HL-60 (cell line): Measurements from ENCODE around the gene TBC1D22A.

Source experiments
- DNase-seq, 2 experiments: peaks; one replicate each; pipeline ENCODE4 v3.0.0-alpha.2; 2010 to 2020; ENCODE audit warnings: low read depth in 1 of 2, low spot score in 1 of 2
- H3K27ac ChIP-seq: fragments of 250-450 bp; sonication (Bioruptor Pico); replicated peaks from 2 replicates; pipeline ENCODE4 v1.5.1; 2020; ENCODE audit warnings: mild to moderate bottlenecking, moderate library complexity
- H3K27me3 ChIP-seq: fragments of 250-450 bp; sonication (Bioruptor Pico); 2 replicates; pipeline ENCODE4 v1.5.1; 2021; ENCODE audit warnings: mild to moderate bottlenecking, moderate library complexity; ENCODE audit not compliant: insufficient read depth, poor library complexity, severe bottlenecking
- H3K4me3 ChIP-seq: replicated peaks from 2 replicates; pipeline ENCODE4 v1.5.1; 2011; ENCODE audit warnings: mild to moderate bottlenecking, control low read depth, low read length; ENCODE audit not compliant: insufficient read depth
- GABPA ChIP-seq: IDR thresholded peaks from 2 replicates; pipeline ENCODE4 v1.6.1; 2012; ENCODE audit warnings: low read depth
- POLR2AphosphoS5 ChIP-seq: IDR thresholded peaks from 2 replicates; pipeline ENCODE4 v1.6.1; 2012; ENCODE audit warnings: low read depth
- SPI1 ChIP-seq: IDR thresholded peaks from 2 replicates; pipeline ENCODE4 v1.6.1; 2012; ENCODE audit warnings: low read depth, mild to moderate bottlenecking, borderline replicate concordance
- TF ChIP-seq, protein P1 (sequence below): IDR thresholded peaks from 2 replicates; pipeline ENCODE4 v1.6.1; 2012; ENCODE audit warnings: low read depth; ENCODE audit not compliant: insufficient replicate concordance
- TF ChIP-seq, protein P2 (sequence below): IDR thresholded peaks from one replicate; pipeline ENCODE4 v1.5.1; 2011; ENCODE audit warnings: low read length, control low read depth, inconsistent platforms; ENCODE audit not compliant: insufficient read depth

TBC1D22A gene

DNA sequence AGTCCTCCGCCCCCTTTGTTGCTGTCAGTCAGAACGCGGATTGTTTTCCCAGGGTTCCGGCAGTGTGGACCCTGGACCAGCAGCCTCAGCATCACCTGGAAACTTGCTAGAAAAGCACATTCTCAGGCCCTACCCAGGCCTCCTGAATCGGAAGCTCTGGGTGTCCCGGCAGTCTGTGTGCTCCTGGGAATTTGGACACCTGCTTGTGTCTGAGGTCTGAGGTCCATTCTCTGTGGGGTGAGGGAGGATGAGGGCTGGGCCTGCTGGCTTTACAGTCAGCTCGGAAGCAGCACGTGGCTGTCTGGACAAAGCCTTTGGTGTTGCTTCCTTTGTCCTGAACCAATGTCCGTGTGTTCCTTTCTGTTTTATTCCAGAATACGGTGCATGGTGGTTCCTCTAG is 299.7 kb downstream of the TBC1D22A start:
- Histone ChIP-seq H3K4me3 (no peak overlapping the region), H3K27ac (no peak overlapping the region), H3K27me3 (no peaks in the 10 kb centered on the region)
- DNase-seq = no peak
- TF ChIP-seq, protein P1, sequence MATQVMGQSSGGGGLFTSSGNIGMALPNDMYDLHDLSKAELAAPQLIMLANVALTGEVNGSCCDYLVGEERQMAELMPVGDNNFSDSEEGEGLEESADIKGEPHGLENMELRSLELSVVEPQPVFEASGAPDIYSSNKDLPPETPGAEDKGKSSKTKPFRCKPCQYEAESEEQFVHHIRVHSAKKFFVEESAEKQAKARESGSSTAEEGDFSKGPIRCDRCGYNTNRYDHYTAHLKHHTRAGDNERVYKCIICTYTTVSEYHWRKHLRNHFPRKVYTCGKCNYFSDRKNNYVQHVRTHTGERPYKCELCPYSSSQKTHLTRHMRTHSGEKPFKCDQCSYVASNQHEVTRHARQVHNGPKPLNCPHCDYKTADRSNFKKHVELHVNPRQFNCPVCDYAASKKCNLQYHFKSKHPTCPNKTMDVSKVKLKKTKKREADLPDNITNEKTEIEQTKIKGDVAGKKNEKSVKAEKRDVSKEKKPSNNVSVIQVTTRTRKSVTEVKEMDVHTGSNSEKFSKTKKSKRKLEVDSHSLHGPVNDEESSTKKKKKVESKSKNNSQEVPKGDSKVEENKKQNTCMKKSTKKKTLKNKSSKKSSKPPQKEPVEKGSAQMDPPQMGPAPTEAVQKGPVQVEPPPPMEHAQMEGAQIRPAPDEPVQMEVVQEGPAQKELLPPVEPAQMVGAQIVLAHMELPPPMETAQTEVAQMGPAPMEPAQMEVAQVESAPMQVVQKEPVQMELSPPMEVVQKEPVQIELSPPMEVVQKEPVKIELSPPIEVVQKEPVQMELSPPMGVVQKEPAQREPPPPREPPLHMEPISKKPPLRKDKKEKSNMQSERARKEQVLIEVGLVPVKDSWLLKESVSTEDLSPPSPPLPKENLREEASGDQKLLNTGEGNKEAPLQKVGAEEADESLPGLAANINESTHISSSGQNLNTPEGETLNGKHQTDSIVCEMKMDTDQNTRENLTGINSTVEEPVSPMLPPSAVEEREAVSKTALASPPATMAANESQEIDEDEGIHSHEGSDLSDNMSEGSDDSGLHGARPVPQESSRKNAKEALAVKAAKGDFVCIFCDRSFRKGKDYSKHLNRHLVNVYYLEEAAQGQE = no peak
- no peak for TF ChIP-seq SPI1
- TF ChIP-seq POLR2AphosphoS5 = no peak
- TF ChIP-seq GABPA = no peak
- TF ChIP-seq, protein P2, sequence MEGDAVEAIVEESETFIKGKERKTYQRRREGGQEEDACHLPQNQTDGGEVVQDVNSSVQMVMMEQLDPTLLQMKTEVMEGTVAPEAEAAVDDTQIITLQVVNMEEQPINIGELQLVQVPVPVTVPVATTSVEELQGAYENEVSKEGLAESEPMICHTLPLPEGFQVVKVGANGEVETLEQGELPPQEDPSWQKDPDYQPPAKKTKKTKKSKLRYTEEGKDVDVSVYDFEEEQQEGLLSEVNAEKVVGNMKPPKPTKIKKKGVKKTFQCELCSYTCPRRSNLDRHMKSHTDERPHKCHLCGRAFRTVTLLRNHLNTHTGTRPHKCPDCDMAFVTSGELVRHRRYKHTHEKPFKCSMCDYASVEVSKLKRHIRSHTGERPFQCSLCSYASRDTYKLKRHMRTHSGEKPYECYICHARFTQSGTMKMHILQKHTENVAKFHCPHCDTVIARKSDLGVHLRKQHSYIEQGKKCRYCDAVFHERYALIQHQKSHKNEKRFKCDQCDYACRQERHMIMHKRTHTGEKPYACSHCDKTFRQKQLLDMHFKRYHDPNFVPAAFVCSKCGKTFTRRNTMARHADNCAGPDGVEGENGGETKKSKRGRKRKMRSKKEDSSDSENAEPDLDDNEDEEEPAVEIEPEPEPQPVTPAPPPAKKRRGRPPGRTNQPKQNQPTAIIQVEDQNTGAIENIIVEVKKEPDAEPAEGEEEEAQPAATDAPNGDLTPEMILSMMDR = no peak

DNA sequence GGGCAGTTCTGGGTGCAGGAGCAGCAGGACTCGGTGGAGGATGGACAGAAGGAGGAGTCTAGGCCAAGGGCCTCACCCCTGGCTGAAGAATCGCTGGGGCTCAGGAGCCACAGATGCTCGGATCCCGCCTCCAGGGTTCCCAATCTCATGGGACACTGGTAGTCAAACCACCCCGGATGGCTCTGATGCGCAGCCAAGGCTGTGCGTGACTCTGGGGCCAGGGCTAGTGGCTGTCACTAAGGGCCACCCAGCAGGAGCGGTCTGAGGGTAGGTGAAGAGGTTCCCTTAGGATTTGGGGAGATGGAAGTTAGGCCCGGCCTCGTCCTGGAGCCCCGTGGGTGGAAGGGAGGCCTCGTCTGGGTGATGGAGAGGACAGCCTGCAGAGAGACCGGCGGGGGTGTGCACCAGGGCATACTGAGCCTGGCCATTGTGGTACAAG is 300.6 kb downstream of the TBC1D22A start:
- no peaks in the 10 kb centered on the region for H3K27me3 ChIP-seq
- H3K4me3 ChIP-seq = no peak overlapping the region
- TF ChIP-seq POLR2AphosphoS5 (no peak), SPI1 (no peak), GABPA (no peak)
- TF ChIP-seq, protein P2 = no peak
- TF ChIP-seq, protein P1 = no peak

DNA sequence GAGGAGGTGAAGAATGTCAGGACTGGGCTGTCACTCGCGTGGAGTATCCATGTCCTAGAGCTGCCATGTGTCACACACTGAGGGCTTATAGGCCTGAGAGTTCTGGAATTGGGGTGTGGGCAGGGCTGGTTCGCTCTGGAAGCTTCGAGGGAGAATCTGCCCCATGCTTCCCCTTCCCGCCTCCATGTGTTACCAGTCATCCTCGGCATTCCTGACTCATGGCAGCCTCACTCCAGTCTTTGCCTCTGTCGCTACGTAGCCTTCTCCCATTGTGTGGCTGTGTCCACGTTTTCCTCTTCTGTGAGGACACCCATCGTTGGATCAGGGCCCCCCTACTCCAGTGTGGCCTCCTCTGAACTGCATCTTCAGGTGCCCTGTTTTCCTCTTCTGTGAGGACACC is 301.2 kb downstream of the TBC1D22A start:
- Histone ChIP-seq H3K4me3 (no peak overlapping the region), H3K27ac (no peak overlapping the region), H3K27me3 (no peaks in the 10 kb centered on the region)
- no peak for DNase-seq
- TF ChIP-seq, protein P1 = no peak
- TF ChIP-seq, protein P2 = no peak
- TF ChIP-seq SPI1 = no peak
- no peak for TF ChIP-seq GABPA
- no peak for TF ChIP-seq POLR2AphosphoS5

More for the DNA sequence above, 300.6 kb downstream of the TBC1D22A start:
- no peak overlapping the region for H3K27ac ChIP-seq
- no peak for DNase-seq
